ENCODE data around the gene AHCYL2. TPM values are rescaled to one million over a fixed set of nuclear protein-coding genes. Genes with fewer than 3 reads are reported as not detected.

The AHCYL2 gene
- total and polyA plus RNA-seq, 2 experiments from 2014 or later = 7.8 to 29.4 TPM

DNA sequence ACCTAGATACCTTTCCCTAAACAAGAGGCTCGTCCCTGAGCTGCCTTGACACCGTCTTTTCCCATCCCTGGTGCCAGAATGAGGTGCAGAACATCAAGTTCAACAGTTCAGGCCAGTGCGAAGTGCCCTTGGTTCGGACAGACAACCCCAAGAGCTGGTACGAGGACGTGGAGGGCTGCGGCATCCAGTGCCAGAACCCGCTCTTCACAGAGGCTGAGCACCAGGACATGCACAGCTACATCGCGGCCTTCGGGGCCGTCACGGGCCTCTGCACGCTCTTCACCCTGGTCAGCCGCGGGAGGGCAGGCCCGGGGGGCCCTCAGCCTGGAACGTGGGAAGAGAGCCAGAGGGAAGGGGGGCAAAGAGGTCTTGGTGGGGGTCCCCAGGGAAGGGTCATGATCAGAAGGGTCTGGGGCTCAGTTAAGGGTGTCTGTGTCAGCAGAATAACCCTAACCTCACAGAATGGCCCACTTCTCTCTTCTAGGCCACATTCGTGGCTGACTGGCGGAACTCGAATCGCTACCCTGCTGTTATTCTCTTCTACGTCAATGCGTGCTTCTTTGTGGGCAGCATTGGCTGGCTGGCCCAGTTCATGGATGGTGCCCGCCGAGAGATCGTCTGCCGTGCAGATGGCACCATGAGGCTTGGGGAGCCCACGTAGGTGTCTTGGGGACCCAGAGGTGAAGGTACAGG lies 19.6 kb upstream of the AHCYL2 start:
- Histone ChIP-seq H3K4me1 (ENCODE audit: insufficient read depth) (no peaks in the 10 kb centered on the region), H3K79me2 (replicated peaks; ENCODE audit: insufficient read depth) (peaks cover 23% of the 10 kb centered on the region), H3K4me2 (no peak overlapping the region), H3F3A (replicated peaks; ENCODE audit: low read depth) (peaks cover 6% of the 10 kb centered on the region; the same call in 1 of the 2 replicates), H3K36me3 (ENCODE audit: insufficient read depth) (no peaks in the 10 kb centered on the region), H3K27ac (ENCODE audit: low read depth) (no peak overlapping the region), H3K9me2 (ENCODE audit: insufficient read depth) (no peaks in the 10 kb centered on the region), H2AFZ (no peak overlapping the region), H3K4me3 (no peak overlapping the region), H4K20me1 (replicated peaks; ENCODE audit: insufficient read depth) (0 out of 2 replicates have a peak, but pooled peaks cover 6% of the 10 kb centered on the region), H3K27me3 (ENCODE audit: insufficient read depth) (no peaks in the 10 kb centered on the region)
- TF ChIP-seq STAT1 (IDR thresholded peaks at IDR 0.05; ENCODE audit: unreplicated experiment) (no peak), NANOG (IDR thresholded peaks at IDR 0.05; ENCODE audit: borderline replicate concordance) (no peak), ZNF114 (CRISPR knock-in tag; IDR thresholded peaks at IDR 0.05) (no peak)
- TF ChIP-seq, protein P1, sequence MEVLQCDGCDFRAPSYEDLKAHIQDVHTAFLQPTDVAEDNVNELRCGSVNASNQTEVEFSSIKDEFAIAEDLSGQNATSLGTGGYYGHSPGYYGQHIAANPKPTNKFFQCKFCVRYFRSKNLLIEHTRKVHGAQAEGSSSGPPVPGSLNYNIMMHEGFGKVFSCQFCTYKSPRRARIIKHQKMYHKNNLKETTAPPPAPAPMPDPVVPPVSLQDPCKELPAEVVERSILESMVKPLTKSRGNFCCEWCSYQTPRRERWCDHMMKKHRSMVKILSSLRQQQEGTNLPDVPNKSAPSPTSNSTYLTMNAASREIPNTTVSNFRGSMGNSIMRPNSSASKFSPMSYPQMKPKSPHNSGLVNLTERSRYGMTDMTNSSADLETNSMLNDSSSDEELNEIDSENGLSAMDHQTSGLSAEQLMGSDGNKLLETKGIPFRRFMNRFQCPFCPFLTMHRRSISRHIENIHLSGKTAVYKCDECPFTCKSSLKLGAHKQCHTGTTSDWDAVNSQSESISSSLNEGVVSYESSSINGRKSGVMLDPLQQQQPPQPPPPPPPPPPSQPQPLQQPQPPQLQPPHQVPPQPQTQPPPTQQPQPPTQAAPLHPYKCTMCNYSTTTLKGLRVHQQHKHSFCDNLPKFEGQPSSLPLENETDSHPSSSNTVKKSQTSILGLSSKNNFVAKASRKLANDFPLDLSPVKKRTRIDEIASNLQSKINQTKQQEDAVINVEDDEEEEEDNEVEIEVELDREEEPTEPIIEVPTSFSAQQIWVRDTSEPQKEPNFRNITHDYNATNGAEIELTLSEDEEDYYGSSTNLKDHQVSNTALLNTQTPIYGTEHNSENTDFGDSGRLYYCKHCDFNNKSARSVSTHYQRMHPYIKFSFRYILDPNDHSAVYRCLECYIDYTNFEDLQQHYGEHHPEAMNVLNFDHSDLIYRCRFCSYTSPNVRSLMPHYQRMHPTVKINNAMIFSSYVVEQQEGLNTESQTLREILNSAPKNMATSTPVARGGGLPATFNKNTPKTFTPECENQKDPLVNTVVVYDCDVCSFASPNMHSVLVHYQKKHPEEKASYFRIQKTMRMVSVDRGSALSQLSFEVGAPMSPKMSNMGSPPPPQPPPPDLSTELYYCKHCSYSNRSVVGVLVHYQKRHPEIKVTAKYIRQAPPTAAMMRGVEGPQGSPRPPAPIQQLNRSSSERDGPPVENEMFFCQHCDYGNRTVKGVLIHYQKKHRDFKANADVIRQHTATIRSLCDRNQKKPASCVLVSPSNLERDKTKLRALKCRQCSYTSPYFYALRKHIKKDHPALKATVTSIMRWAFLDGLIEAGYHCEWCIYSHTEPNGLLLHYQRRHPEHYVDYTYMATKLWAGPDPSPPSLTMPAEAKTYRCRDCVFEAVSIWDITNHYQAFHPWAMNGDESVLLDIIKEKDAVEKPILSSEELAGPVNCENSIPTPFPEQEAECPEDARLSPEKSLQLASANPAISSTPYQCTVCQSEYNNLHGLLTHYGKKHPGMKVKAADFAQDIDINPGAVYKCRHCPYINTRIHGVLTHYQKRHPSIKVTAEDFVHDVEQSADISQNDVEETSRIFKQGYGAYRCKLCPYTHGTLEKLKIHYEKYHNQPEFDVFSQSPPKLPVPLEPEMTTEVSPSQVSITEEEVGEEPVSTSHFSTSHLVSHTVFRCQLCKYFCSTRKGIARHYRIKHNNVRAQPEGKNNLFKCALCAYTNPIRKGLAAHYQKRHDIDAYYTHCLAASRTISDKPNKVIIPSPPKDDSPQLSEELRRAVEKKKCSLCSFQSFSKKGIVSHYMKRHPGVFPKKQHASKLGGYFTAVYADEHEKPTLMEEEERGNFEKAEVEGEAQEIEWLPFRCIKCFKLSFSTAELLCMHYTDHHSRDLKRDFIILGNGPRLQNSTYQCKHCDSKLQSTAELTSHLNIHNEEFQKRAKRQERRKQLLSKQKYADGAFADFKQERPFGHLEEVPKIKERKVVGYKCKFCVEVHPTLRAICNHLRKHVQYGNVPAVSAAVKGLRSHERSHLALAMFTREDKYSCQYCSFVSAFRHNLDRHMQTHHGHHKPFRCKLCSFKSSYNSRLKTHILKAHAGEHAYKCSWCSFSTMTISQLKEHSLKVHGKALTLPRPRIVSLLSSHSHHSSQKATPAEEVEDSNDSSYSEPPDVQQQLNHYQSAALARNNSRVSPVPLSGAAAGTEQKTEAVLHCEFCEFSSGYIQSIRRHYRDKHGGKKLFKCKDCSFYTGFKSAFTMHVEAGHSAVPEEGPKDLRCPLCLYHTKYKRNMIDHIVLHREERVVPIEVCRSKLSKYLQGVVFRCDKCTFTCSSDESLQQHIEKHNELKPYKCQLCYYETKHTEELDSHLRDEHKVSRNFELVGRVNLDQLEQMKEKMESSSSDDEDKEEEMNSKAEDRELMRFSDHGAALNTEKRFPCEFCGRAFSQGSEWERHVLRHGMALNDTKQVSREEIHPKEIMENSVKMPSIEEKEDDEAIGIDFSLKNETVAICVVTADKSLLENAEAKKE (CRISPR knock-in tag; IDR thresholded peaks at IDR 0.05) = no peak
- no peak overlapping the region for H3K27ac Mint-ChIP-seq
- H3K27me3 Mint-ChIP-seq (ENCODE audit: insufficient read depth, low read depth, poor library complexity) = peaks cover 5% of the 10 kb centered on the region
- H3K36me3 Mint-ChIP-seq (ENCODE audit: low read depth) = peaks cover 50% of the 10 kb centered on the region
- ATAC-seq = no peak
- H3K4me1 Mint-ChIP-seq = no peaks in the 10 kb centered on the region
- DNase-seq (ENCODE audit: low spot score) = no peak
- H3K4me3 Mint-ChIP-seq = no peak overlapping the region
- no peaks in the 10 kb centered on the region for H3K9me3 Mint-ChIP-seq

Data from GM23338 (cell line).